CD14-positive monocyte (primary cell): ENCODE data around the gene SLC12A6. TPM values are rescaled to one million over a fixed set of nuclear protein-coding genes. Genes with fewer than 3 reads are reported as not detected.
A peak's percentile ranks its signal among the peaks of the same experiment; 100 is the strongest.

Experiments used
- DNase-seq, 3 donors: peaks; one replicate each; pipeline ENCODE4 v3.0.0-alpha.2; 2011 to 2022
- H2AFZ ChIP-seq: 2 replicates; pipeline ENCODE4 v1.6.0; 2012; ENCODE audit warnings: mild to moderate bottlenecking, low read depth, low read length, inconsistent platforms; ENCODE audit not compliant: insufficient read depth, poor library complexity, severe bottlenecking
- H3K27ac ChIP-seq, 2 donors: 1 replicate in 1 of 2; 2 replicates in 1 of 2; pipeline ENCODE4 v1.5.1; 2012 to 2013; ENCODE audit warnings: low read length in 2 of 2, control low read depth in 1 of 2, inconsistent platforms in 1 of 2, low read depth in 1 of 2, mild to moderate bottlenecking in 1 of 2
- H3K27me3 ChIP-seq, 2 donors: one replicate each; pipeline versions ENCODE4 v1.6.0 to v1.6.1; 2011 to 2013; ENCODE audit warnings: low read length in 2 of 2; ENCODE audit not compliant: control insufficient read depth in 2 of 2, insufficient read depth in 2 of 2
- H3K36me3 ChIP-seq, 2 donors: replicated peaks in 1 of 2; 1 replicate in 1 of 2; 2 replicates in 1 of 2; pipeline versions ENCODE4 v1.5.1 to v1.6.1; 2012 to 2013; ENCODE audit warnings: low read length in 2 of 2, control low read depth in 1 of 2, inconsistent platforms in 1 of 2, mild to moderate bottlenecking in 1 of 2; ENCODE audit not compliant: insufficient read depth in 2 of 2, control insufficient read depth in 1 of 2
- H3K4me1 ChIP-seq, 2 donors: 1 replicate in 1 of 2; 2 replicates in 1 of 2; pipeline versions ENCODE4 v1.5.1 to v1.6.1; 2012 to 2013; ENCODE audit warnings: low read length in 2 of 2, control low read depth in 1 of 2, inconsistent platforms in 1 of 2, mild to moderate bottlenecking in 1 of 2, moderate library complexity in 1 of 2; ENCODE audit not compliant: insufficient read depth in 2 of 2, control insufficient read depth in 1 of 2
- H3K4me2 ChIP-seq: replicated peaks from 2 replicates; pipeline ENCODE3; 2012; ENCODE audit warnings: low read length, moderate library complexity, mild to moderate bottlenecking; ENCODE audit not compliant: poor library complexity, severe bottlenecking; ENCODE audit errors: extremely low read depth
- H3K4me3 ChIP-seq, 3 experiments: fragments of 200-600 bp in 1 of 3; sonication (generic) in 1 of 3; replicated peaks in 1 of 3; 1 replicate in 2 of 3; 2 replicates in 1 of 3; pipeline ENCODE4 v1.5.1; 2011 to 2013; ENCODE audit warnings: low read length in 3 of 3, mild to moderate bottlenecking in 3 of 3, control low read depth in 2 of 3, low read depth in 2 of 3, inconsistent platforms in 1 of 3, moderate library complexity in 1 of 3
- H3K79me2 ChIP-seq: 2 replicates; pipeline ENCODE4 v1.6.0; 2012; ENCODE audit warnings: mild to moderate bottlenecking, control low read depth, inconsistent platforms, low read length, moderate library complexity; ENCODE audit not compliant: insufficient read depth
- H3K9ac ChIP-seq: 2 replicates; pipeline ENCODE4 v1.6.0; 2017; ENCODE audit warnings: low read length, mild to moderate bottlenecking; ENCODE audit not compliant: insufficient read depth, poor library complexity, severe bottlenecking
- H3K9me3 ChIP-seq, 2 donors: replicated peaks in 1 of 2; 1 replicate in 1 of 2; 2 replicates in 1 of 2; pipeline versions ENCODE4 v1.5.1 to v1.6.1; 2012 to 2013; ENCODE audit warnings: low read length in 2 of 2, control low read depth in 1 of 2; ENCODE audit not compliant: control insufficient read depth in 1 of 2, insufficient read depth in 1 of 2
- H4K20me1 ChIP-seq: 2 replicates; pipeline ENCODE4 v1.6.0; 2012; ENCODE audit warnings: mild to moderate bottlenecking, low read length, control low read depth, moderate library complexity; ENCODE audit not compliant: insufficient read depth
- H3K27ac Mint-ChIP-seq, 7 donors: one replicate each; pipeline ENCODE4 v1.8.0; 2020; ENCODE audit warnings: mild to moderate bottlenecking in 7 of 7, mixed read lengths in 7 of 7, moderate library complexity in 6 of 7, inconsistent platforms in 2 of 7
- H3K27me3 Mint-ChIP-seq, 3 donors: one replicate each; pipeline ENCODE4 v1.8.0; 2021 to 2022; ENCODE audit warnings: low read depth in 3 of 3, mild to moderate bottlenecking in 3 of 3, mixed read lengths in 3 of 3, moderate library complexity in 3 of 3, inconsistent platforms in 1 of 3
- H3K36me3 Mint-ChIP-seq, 2 donors: one replicate each; pipeline ENCODE4 v1.8.0; 2020; ENCODE audit warnings: mixed read lengths in 2 of 2, inconsistent platforms in 1 of 2, mild to moderate bottlenecking in 1 of 2
- H3K4me1 Mint-ChIP-seq: one replicate; pipeline ENCODE4 v1.8.0; 2020; ENCODE audit warnings: mild to moderate bottlenecking, mixed read lengths
- H3K4me3 Mint-ChIP-seq, 2 donors: one replicate each; pipeline ENCODE4 v1.8.0; 2020; ENCODE audit warnings: mild to moderate bottlenecking in 2 of 2, mixed read lengths in 2 of 2, moderate library complexity in 1 of 2
- H3K9me3 Mint-ChIP-seq, 7 donors: one replicate each; pipeline ENCODE4 v1.8.0; 2020 to 2022; ENCODE audit warnings: mixed read lengths in 7 of 7, mild to moderate bottlenecking in 6 of 7, moderate library complexity in 6 of 7, inconsistent platforms in 2 of 7
- CTCF ChIP-seq: fragments of 200-600 bp; IDR thresholded peaks from one replicate; pipeline ENCODE4 v1.8.0; 2022; ENCODE audit warnings: antibody characterized with exemption, mild to moderate bottlenecking
- WGBS: methylation state at CpG from one replicate; pipeline ENCODE4 v1.1.5; 2013; ENCODE audit warnings: missing lambda C conversion rate; ENCODE audit not compliant: insufficient coverage; 5-methylcytosine and 5-hydroxymethylcytosine counted together
- intact Hi-C, 2 donors: fragments of 100-400 bp; cut with micrococcal nuclease; formaldehyde crosslinking; loops; one replicate each; pipeline versions ENCODE4 v1.15.0 to v1.15.1; 2023
- polyA plus RNA-seq, 3 donors: library from polyadenylated mRNA; depleted of rRNA in 1 of 3; unstranded in 2 of 3; stranded (reverse) in 1 of 3; fragments of 300-500 nt in 2 of 3; fragments of >200 nt in 1 of 3; fragmentation: Illumina TruSeq in 2 of 3; gene quantifications; 1 replicate in 2 of 3; 2 replicates in 1 of 3; pipeline ENCODE4 v1.2.3, GENCODE V29; 2012 to 2021

Gene SLC12A6
- polyA plus RNA-seq, 3 donors: 5.4 to 80.0 (median 8.0) TPM

DNA sequence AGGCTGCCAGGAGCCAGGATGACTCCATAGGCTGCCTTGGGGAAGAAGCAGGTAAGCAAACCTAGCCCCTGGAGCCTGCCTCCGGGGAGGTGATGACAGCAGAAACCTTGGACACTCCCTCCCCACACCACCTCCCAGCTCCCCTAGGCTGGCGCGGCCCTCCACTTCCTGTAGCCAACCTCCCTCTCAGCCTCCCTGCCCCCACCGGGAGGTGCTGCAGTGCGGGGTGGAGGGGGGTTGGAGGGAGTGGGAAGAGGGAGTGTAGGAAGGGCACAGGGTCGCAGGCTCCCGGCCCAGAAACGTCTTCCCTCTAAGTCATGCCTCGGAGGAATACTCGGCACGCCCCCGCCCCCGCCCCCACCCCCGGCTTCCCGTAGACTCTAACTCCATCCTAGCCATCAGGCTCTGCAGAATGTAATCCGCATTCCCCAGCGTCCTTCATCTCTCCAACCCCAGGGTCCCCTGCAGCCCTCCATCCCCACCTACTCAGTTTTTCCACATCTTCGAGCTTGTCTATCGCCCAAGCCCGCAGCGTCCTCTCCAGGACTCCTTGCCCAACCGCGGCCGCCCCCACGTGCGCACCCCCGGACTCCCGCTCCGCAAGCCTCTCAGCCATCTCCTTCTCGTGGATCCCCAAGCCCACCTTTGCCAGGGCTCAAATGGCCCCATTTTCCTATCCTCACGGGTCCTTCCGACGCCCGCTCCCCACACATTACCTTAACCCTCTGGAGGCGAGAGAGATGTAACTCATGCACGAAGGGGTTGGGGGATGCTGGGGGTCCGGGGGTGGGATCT is 28.9 kb upstream of the SLC12A6 start:
- Histone ChIP-seq H3K4me3 (peak overlapping the region; percentile 83 to 91 (median 85)), H3K9ac (peak overlapping the region; percentile 67), H3K4me1 (peaks cover 20 to 26% of the 10 kb centered on the region in 2 donors), H3K4me2 (peak overlapping the region; percentile 100), H2AFZ (peak overlapping the region; percentile 92), H4K20me1 (no peaks in the 10 kb centered on the region), H3K79me2 (peaks cover 7% of the 10 kb centered on the region), H3K27me3 (no peaks in the 10 kb centered on the region), H3K36me3 (peaks cover 0 to 19% of the 10 kb centered on the region in 2 donors), H3K27ac (no peak overlapping the region), H3K9me3 (no peaks in the 10 kb centered on the region)
- Mint-ChIP-seq H3K4me3 (peak overlapping the region; percentile 93 to 98), H3K27me3 (peaks cover 2 to 3% (median 2%) of the 10 kb centered on the region in 3 donors), H3K9me3 (peaks cover 0 to 7% (median 0%) of the 10 kb centered on the region in 7 donors), H3K36me3 (peaks cover 9 to 12% of the 10 kb centered on the region in 2 donors), H3K27ac (peak overlapping the region in 5 of 7 donors; percentile 14 to 82 (median 45)), H3K4me1 (peaks cover 32% of the 10 kb centered on the region)
- WGBS: 0% methylated on average over 22 of the region's 37 CpGs
- DNase-seq: no peak
- no peak for TF ChIP-seq CTCF
- intact Hi-C loops: loop anchor here (1.0 to 10.0 kb wide), 5 partner anchors 23 to 218 kb away; partner anchors contain the start of genes NOP10 (in 2 of the 2), NUTM1 (in 2 of the 2) and GOLGA8B (in 1 of the 2)

DNA sequence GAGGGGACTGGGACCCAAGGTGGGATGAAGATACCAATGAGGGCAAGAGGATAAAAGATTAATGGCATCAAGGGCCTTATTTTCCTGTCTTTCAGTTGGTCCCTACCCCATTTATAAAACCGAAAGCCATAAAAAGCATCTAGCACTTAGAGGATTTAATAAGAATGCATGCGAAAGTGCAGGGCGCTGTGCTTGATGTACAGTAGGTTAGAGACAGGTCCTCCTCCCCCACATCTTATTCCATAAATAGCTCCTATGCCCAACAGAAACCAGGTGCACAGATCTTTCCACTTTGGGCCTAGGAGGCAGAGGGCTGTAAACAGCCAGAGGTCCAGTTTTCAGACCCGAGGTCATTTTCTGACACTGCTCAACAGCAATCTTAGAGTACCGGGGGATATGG is 28.3 kb upstream of the SLC12A6 start:
- peak overlapping the region; percentile 92 for H2AFZ ChIP-seq
- H3K36me3 Mint-ChIP-seq: peaks cover 12 to 18% of the 10 kb centered on the region in 2 donors
- no peak for DNase-seq

More for the DNA sequence above, 28.3 kb upstream of the SLC12A6 start:
- Mint-ChIP-seq H3K4me1 (peaks cover 32% of the 10 kb centered on the region), H3K27me3 (peaks cover under 1 to 2% (median 2%) of the 10 kb centered on the region in 3 donors), H3K27ac (peak overlapping the region in 1 of 7 donors; percentile 43), H3K9me3 (peaks cover 0 to 5% (median 0%) of the 10 kb centered on the region in 7 donors), H3K4me3 (peak overlapping the region; percentile 93 to 98)
- peak overlapping the region; percentile 100 for H3K4me2 ChIP-seq
- intact Hi-C loops: loop anchor here (2.0 to 10.0 kb wide), 4 partner anchors 23 to 219 kb away; partner anchors contain the start of genes GOLGA8B (in 1 of the 2), NOP10 (in 1 of the 2) and NUTM1 (in 1 of the 2)
- peaks cover 20 to 26% of the 10 kb centered on the region in 2 donors for H3K4me1 ChIP-seq
- no peaks in the 10 kb centered on the region for H3K9me3 ChIP-seq
- no peak for TF ChIP-seq CTCF
- peaks cover 7% of the 10 kb centered on the region for H3K79me2 ChIP-seq
- H3K27ac ChIP-seq: no peak overlapping the region
- no peaks in the 10 kb centered on the region for H3K27me3 ChIP-seq
- peak overlapping the region; percentile 83 to 91 (median 85) for H3K4me3 ChIP-seq
- WGBS: 0% methylated on average over 1 of the region's 5 CpGs
- peak overlapping the region; percentile 67 for H3K9ac ChIP-seq
- peaks cover 2 to 26% of the 10 kb centered on the region in 2 donors for H3K36me3 ChIP-seq
- H4K20me1 ChIP-seq: no peaks in the 10 kb centered on the region
